H9 (cell line): ENCODE data around the gene RHBDD3. TPM values are rescaled to one million over a fixed set of nuclear protein-coding genes. Genes with fewer than 3 reads are reported as not detected.

Source experiments
- DNase-seq: peaks from one replicate; pipeline ENCODE4 v3.0.0-alpha.2; 2017
- H2AFZ ChIP-seq: one replicate; pipeline ENCODE4 v1.6.1; 2013; ENCODE audit warnings: mild to moderate bottlenecking, low read length, control low read depth, moderate library complexity
- H2AK5ac ChIP-seq: 2 replicates; pipeline ENCODE4 v1.6.1; 2013; ENCODE audit warnings: low read length, control low read depth, mixed read lengths; ENCODE audit not compliant: insufficient read length
- H2BK120ac ChIP-seq: one replicate; pipeline ENCODE4 v1.6.1; 2013; ENCODE audit warnings: low read depth, mild to moderate bottlenecking, low read length, control low read depth, inconsistent platforms; ENCODE audit not compliant: poor library complexity, severe bottlenecking
- H2BK12ac ChIP-seq: 2 replicates; pipeline ENCODE4 v1.6.1; 2013; ENCODE audit warnings: low read length, control low read depth, mixed read lengths, low read depth; ENCODE audit not compliant: insufficient read length
- H2BK15ac ChIP-seq: 2 replicates; pipeline ENCODE4 v1.6.1; 2013; ENCODE audit warnings: low read depth, low read length, control low read depth
- H2BK20ac ChIP-seq: one replicate; pipeline ENCODE4 v1.6.1; 2013; ENCODE audit warnings: low read depth, mild to moderate bottlenecking, low read length, control low read depth, inconsistent platforms; ENCODE audit not compliant: poor library complexity, severe bottlenecking
- H2BK5ac ChIP-seq: 2 replicates; pipeline ENCODE4 v1.6.1; 2013; ENCODE audit warnings: low read length, control low read depth, mixed read lengths; ENCODE audit not compliant: insufficient read length
- H3K14ac ChIP-seq: 2 replicates; pipeline ENCODE4 v1.6.1; 2013; ENCODE audit warnings: low read length, control low read depth; ENCODE audit not compliant: insufficient read depth
- H3K18ac ChIP-seq: 2 replicates; pipeline ENCODE4 v1.6.1; 2013; ENCODE audit warnings: low read depth, mild to moderate bottlenecking, mixed read lengths, low read length, control low read depth; ENCODE audit not compliant: insufficient read length
- H3K23ac ChIP-seq: 2 replicates; pipeline ENCODE4 v1.6.1; 2013; ENCODE audit warnings: low read length, control low read depth, mixed read lengths, low read depth; ENCODE audit not compliant: insufficient read length
- H3K23me2 ChIP-seq: 2 replicates; pipeline ENCODE4 v1.6.1; 2013; ENCODE audit warnings: low read depth, mild to moderate bottlenecking, mixed read lengths, low read length, control low read depth; ENCODE audit not compliant: insufficient read length, poor library complexity, severe bottlenecking
- H3K27ac ChIP-seq: 2 replicates; pipeline ENCODE4 v1.5.1; 2013; ENCODE audit warnings: low read length, control low read depth, mixed read lengths, low read depth; ENCODE audit not compliant: insufficient read length
- H3K27me3 ChIP-seq: 2 replicates; pipeline ENCODE4 v1.6.1; 2013; ENCODE audit warnings: low read length, control low read depth, inconsistent platforms; ENCODE audit not compliant: insufficient read depth
- H3K4ac ChIP-seq: 2 replicates; pipeline ENCODE4 v1.6.1; 2013; ENCODE audit warnings: low read depth, mild to moderate bottlenecking, control low read depth, inconsistent platforms, low read length, moderate library complexity
- H3K4me1 ChIP-seq: 2 replicates; pipeline ENCODE4 v1.6.1; 2013; ENCODE audit warnings: low read length, control low read depth, inconsistent platforms; ENCODE audit not compliant: insufficient read depth
- H3K4me2 ChIP-seq: 2 replicates; pipeline ENCODE4 v1.6.1; 2013; ENCODE audit warnings: low read length, control low read depth, mixed read lengths; ENCODE audit not compliant: insufficient read length, insufficient read depth
- H3K56ac ChIP-seq: 2 replicates; pipeline ENCODE4 v1.6.1; 2013; ENCODE audit warnings: low read depth, mild to moderate bottlenecking, mixed read lengths, low read length, control low read depth; ENCODE audit not compliant: insufficient read length
- H3K79me1 ChIP-seq: 2 replicates; pipeline ENCODE4 v1.6.1; 2013; ENCODE audit warnings: low read depth, mild to moderate bottlenecking, moderate library complexity, low read length, control low read depth, inconsistent platforms; ENCODE audit not compliant: insufficient read depth, poor library complexity, severe bottlenecking
- H3K79me2 ChIP-seq: 2 replicates; pipeline ENCODE4 v1.6.1; 2013; ENCODE audit warnings: low read length, control low read depth, inconsistent platforms; ENCODE audit not compliant: insufficient read depth
- H3K9ac ChIP-seq: 2 replicates; pipeline ENCODE4 v1.6.1; 2013; ENCODE audit warnings: low read length, control low read depth, mixed read lengths; ENCODE audit not compliant: insufficient read length; ENCODE audit errors: extremely low read depth
- H3K9me3 ChIP-seq: one replicate; pipeline ENCODE4 v1.6.1; 2013; ENCODE audit warnings: low read depth, low read length, inconsistent platforms; ENCODE audit not compliant: control insufficient read depth
- H3T11ph ChIP-seq: one replicate; pipeline ENCODE4 v1.6.1; 2013; ENCODE audit warnings: mild to moderate bottlenecking, low read length, control low read depth, inconsistent platforms
- H4K20me1 ChIP-seq: one replicate; pipeline ENCODE4 v1.6.1; 2013; ENCODE audit not compliant: control insufficient read depth, insufficient read length, insufficient read depth
- H4K5ac ChIP-seq: 2 replicates; pipeline ENCODE4 v1.6.1; 2013; ENCODE audit warnings: low read depth, mild to moderate bottlenecking, mixed read lengths, low read length, control low read depth; ENCODE audit not compliant: insufficient read length
- H4K8ac ChIP-seq: replicated peaks from 2 replicates; pipeline ENCODE4 v1.6.1; 2013; ENCODE audit warnings: low read length, control low read depth, mixed read lengths, low read depth; ENCODE audit not compliant: insufficient read length
- H4K91ac ChIP-seq: 2 replicates; pipeline ENCODE4 v1.6.1; 2013; ENCODE audit warnings: low read depth, mild to moderate bottlenecking, moderate library complexity, mixed read lengths, low read length, control low read depth; ENCODE audit not compliant: insufficient read length
- H3K27ac Mint-ChIP-seq, 3 experiments: 2 replicates in 2 of 3; 3 replicates in 1 of 3; pipeline ENCODE4 v1.8.0; 2020 to 2021; ENCODE audit warnings: mixed read lengths in 3 of 3, mild to moderate bottlenecking in 1 of 3, moderate library complexity in 1 of 3
- H3K27me3 Mint-ChIP-seq: 2 replicates; pipeline ENCODE4 v1.8.0; 2021; ENCODE audit warnings: low read depth, mild to moderate bottlenecking, moderate library complexity, mixed read lengths
- H3K36me3 Mint-ChIP-seq, 3 experiments: 2 replicates in 2 of 3; 3 replicates in 1 of 3; pipeline ENCODE4 v1.8.0; 2020 to 2021; ENCODE audit warnings: low read depth in 3 of 3, mixed read lengths in 3 of 3; ENCODE audit not compliant: insufficient read depth in 1 of 3
- H3K4me1 Mint-ChIP-seq, 2 experiments: 2 replicates each; pipeline ENCODE4 v1.8.0; 2020; ENCODE audit warnings: mixed read lengths in 2 of 2
- H3K4me3 Mint-ChIP-seq, 2 experiments: 2 replicates in 1 of 2; 3 replicates in 1 of 2; pipeline ENCODE4 v1.8.0; 2020 to 2021; ENCODE audit warnings: mild to moderate bottlenecking in 2 of 2, mixed read lengths in 2 of 2, moderate library complexity in 1 of 2
- H3K9me3 Mint-ChIP-seq, 2 experiments: 2 replicates in 1 of 2; 3 replicates in 1 of 2; pipeline ENCODE4 v1.8.0; 2020; ENCODE audit warnings: mild to moderate bottlenecking in 2 of 2, mixed read lengths in 2 of 2, moderate library complexity in 1 of 2
- WGBS: extraction: QIAGEN DNeasy Blood & Tissue Kit; methylation state at CpG from one replicate; pipeline ENCODE4 v1.1.7; 2013; ENCODE audit warnings: missing lambda C conversion rate, low lambda C conversion rate, mixed read lengths; ENCODE audit not compliant: insufficient read length; ENCODE audit errors: extremely low coverage; 5-methylcytosine and 5-hydroxymethylcytosine counted together
- total RNA-seq: library from RNA; stranded (reverse); gene quantifications from 2 replicates; pipeline ENCODE4 v1.2.1, GENCODE V29; 2021
- TF ChIP-seq, protein P1 (sequence below): fragments of 200-600 bp; sonication (generic); conservative IDR thresholded peaks from 3 replicates; pipeline ENCODE4 v1.8.0; 2021; ENCODE audit warnings: antibody characterized with exemption, mild to moderate bottlenecking

The RHBDD3 gene
- total RNA-seq, 1 experiment from 2014 or later: 99.7 TPM

DNA sequence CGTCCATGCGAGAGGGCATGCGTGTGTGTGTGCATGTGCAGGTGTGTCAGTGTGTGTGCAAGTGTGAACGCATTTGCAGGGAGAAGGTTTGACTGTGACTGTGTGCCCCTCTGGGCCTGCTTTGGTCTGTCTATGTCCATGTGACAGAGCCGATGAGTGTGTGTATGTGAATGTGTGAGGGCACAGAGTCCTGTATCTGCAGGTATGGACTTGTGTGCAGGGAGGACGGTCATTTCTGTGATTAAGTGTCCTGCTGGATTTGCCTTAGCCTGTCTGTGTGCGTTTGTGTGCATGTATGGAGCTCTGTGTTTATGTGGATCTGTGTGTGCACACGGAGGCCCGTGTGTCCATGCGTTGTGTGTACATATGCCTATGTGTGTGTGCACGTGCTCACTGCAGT lies 56.7 kb downstream of the RHBDD3 start:
- Histone ChIP-seq H3K23me2 (peaks cover 3% of the 10 kb centered on the region), H2BK12ac (no peak overlapping the region), H3K27me3 (no peaks in the 10 kb centered on the region), H3T11ph (no peak overlapping the region), H2AK5ac (no peak overlapping the region), H2BK5ac (no peak overlapping the region), H4K91ac (no peak overlapping the region), H3K79me2 (no peaks in the 10 kb centered on the region), H2BK120ac (no peak overlapping the region), H4K5ac (no peak overlapping the region), H3K4me1 (no peaks in the 10 kb centered on the region; the same call in 1 of the 2 replicates), H3K79me1 (no peaks in the 10 kb centered on the region), H3K9me3 (no peaks in the 10 kb centered on the region), H3K4me2 (no peak overlapping the region), H3K18ac (no peak overlapping the region), H3K23ac (no peak overlapping the region), H3K9ac (no peak overlapping the region), H2BK20ac (no peak overlapping the region), H3K56ac (no peak overlapping the region), H4K8ac (no peak overlapping the region), H3K4ac (no peak overlapping the region), H3K14ac (no peak overlapping the region), H3K27ac (no peak overlapping the region), H2BK15ac (no peak overlapping the region), H2AFZ (no peak overlapping the region), H4K20me1 (no peaks in the 10 kb centered on the region)
- TF ChIP-seq, protein P1, sequence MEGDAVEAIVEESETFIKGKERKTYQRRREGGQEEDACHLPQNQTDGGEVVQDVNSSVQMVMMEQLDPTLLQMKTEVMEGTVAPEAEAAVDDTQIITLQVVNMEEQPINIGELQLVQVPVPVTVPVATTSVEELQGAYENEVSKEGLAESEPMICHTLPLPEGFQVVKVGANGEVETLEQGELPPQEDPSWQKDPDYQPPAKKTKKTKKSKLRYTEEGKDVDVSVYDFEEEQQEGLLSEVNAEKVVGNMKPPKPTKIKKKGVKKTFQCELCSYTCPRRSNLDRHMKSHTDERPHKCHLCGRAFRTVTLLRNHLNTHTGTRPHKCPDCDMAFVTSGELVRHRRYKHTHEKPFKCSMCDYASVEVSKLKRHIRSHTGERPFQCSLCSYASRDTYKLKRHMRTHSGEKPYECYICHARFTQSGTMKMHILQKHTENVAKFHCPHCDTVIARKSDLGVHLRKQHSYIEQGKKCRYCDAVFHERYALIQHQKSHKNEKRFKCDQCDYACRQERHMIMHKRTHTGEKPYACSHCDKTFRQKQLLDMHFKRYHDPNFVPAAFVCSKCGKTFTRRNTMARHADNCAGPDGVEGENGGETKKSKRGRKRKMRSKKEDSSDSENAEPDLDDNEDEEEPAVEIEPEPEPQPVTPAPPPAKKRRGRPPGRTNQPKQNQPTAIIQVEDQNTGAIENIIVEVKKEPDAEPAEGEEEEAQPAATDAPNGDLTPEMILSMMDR: no peak
- Mint-ChIP-seq H3K27ac (no peak overlapping the region; a peak in 1 of 7 replicates), H3K4me3 (no peak overlapping the region), H3K36me3 (no peaks in the 10 kb centered on the region), H3K27me3 (peaks cover 13% of the 10 kb centered on the region), H3K4me1 (peaks cover 25 to 44% of the 10 kb centered on the region in 2 experiments), H3K9me3 (no peaks in the 10 kb centered on the region; a peak in 1 of 5 replicates)
- DNase-seq: no peak
- WGBS: no CpG with 5 or more reads among the region's 11 CpGs

Other genes starting within 250 kb of the RHBDD3 start
- not detected in 2 replicates for gene C22orf31, start 206.2 kb downstream of the RHBDD3 start, total RNA-seq
- 2.4 and 2.6 TPM in 2 replicates for gene KREMEN1, start 194.9 kb downstream of the RHBDD3 start, total RNA-seq
- gene EMID1, start 62.1 kb downstream of the RHBDD3 start, total RNA-seq: 4.5 and 5.4 TPM in 2 replicates
- 456 and 462 TPM in 2 replicates for gene EWSR1, start 287 bp upstream of the RHBDD3 start, total RNA-seq
- gene GAS2L1, start 38.7 kb upstream of the RHBDD3 start, total RNA-seq: 8.0 and 8.1 TPM in 2 replicates
- 0.90 and 0.92 TPM in 2 replicates for gene RASL10A, start 47.7 kb upstream of the RHBDD3 start, total RNA-seq
- 64.0 and 67.4 TPM in 2 replicates for gene AP1B1, start 120.6 kb upstream of the RHBDD3 start, total RNA-seq
- not detected in 2 replicates for gene RFPL1, start 170.6 kb upstream of the RHBDD3 start, total RNA-seq
- gene NEFH, start 212.2 kb upstream of the RHBDD3 start, total RNA-seq: 5.7 and 5.8 TPM in 2 replicates